SK-N-SH (cell line): ENCODE measurements around the gene C16orf54. TPM values are rescaled to one million over a fixed set of nuclear protein-coding genes. Genes with fewer than 3 reads are reported as not detected.

Experiments
- CTCF ChIA-PET: fragments of 300-600, 350-600 bp; formaldehyde crosslinking; extraction: SDS; loops from one replicate; lab custom pipeline; 2021; lab: Yijun Ruan, JAX
- POLR2A ChIA-PET: fragments of 350-600 bp; sonication (Branson Sonifier 250); formaldehyde crosslinking; extraction: SDS; loops from one replicate; lab custom pipeline; 2020; ENCODE audit warnings: antibody characterized with exemption, inconsistent platforms; lab: Yijun Ruan, JAX
- DNase-seq: peaks from one replicate; pipeline ENCODE4 v3.0.0; 2012
- H2AFZ ChIP-seq: fragments of 200-600 bp; sonication (generic); 2 replicates; pipeline ENCODE4 v1.8.1; 2016; ENCODE audit warnings: antibody characterized with exemption, mild to moderate bottlenecking, low read depth
- H3F3A ChIP-seq: fragments of 200-600 bp; sonication (generic); replicated peaks from 2 replicates; pipeline ENCODE3; 2016; ENCODE audit warnings: antibody characterized with exemption, mild to moderate bottlenecking; ENCODE audit not compliant: insufficient read depth
- H3K27ac ChIP-seq, 2 experiments: fragments of 200-500 bp in 1 of 2; fragments of 200-600 bp in 1 of 2; sonication (Bioruptor generic) in 1 of 2; sonication (generic), shearing (Covaris generic) in 1 of 2; 2 replicates each; pipeline versions ENCODE4 v1.5.1 to v1.6.1; 2014 to 2016; ENCODE audit warnings: low read depth in 2 of 2, inconsistent platforms in 1 of 2, low read length in 1 of 2, mild to moderate bottlenecking in 1 of 2, mixed read lengths in 1 of 2
- H3K27me3 ChIP-seq: fragments of 200-600 bp; sonication (generic), shearing (Covaris generic); 2 replicates; pipeline ENCODE4 v1.6.1; 2016; ENCODE audit warnings: mixed run types; ENCODE audit not compliant: insufficient read depth
- H3K36me3 ChIP-seq, 2 experiments: fragments of 200-500 bp in 1 of 2; fragments of 200-600 bp in 1 of 2; sonication (Bioruptor generic) in 1 of 2; sonication (generic) in 1 of 2; replicated peaks in 1 of 2; 2 replicates each; pipeline versions ENCODE3 to v1.5.1; 2014 to 2016; ENCODE audit warnings: low read length in 1 of 2, mild to moderate bottlenecking in 1 of 2; ENCODE audit not compliant: insufficient read depth in 2 of 2, control insufficient read depth in 1 of 2
- H3K4me1 ChIP-seq, 2 experiments: fragments of 200-500 bp in 1 of 2; fragments of 200-600 bp in 1 of 2; sonication (Bioruptor generic) in 1 of 2; sonication (generic), shearing (Covaris generic) in 1 of 2; 2 replicates each; pipeline versions ENCODE4 v1.5.1 to v1.6.1; 2014 to 2016; ENCODE audit warnings: low read depth in 1 of 2, low read length in 1 of 2, mixed run types in 1 of 2; ENCODE audit not compliant: insufficient read depth in 2 of 2, control insufficient read depth in 1 of 2
- H3K4me2 ChIP-seq: fragments of 200-600 bp; sonication (generic), shearing (Covaris generic); 2 replicates; pipeline ENCODE4 v1.6.1; 2017; ENCODE audit warnings: mixed run types
- H3K4me3 ChIP-seq, 2 experiments: fragments of 200-500 bp in 1 of 2; fragments of 200-600 bp in 1 of 2; sonication (Bioruptor generic) in 1 of 2; sonication (generic), shearing (Covaris generic) in 1 of 2; 2 replicates each; pipeline versions ENCODE4 v1.5.1 to v1.8.1; 2014 to 2016; ENCODE audit warnings: low read depth in 2 of 2, inconsistent platforms in 1 of 2, low read length in 1 of 2, mild to moderate bottlenecking in 1 of 2, mixed read lengths in 1 of 2, moderate library complexity in 1 of 2
- H3K79me2 ChIP-seq: fragments of 200-600 bp; sonication (generic); 2 replicates; pipeline ENCODE4 v1.8.1; 2017; ENCODE audit warnings: mild to moderate bottlenecking; ENCODE audit not compliant: insufficient read depth
- H3K9ac ChIP-seq: fragments of 200-600 bp; sonication (generic); 2 replicates; pipeline ENCODE4 v1.6.1; 2017; ENCODE audit warnings: mixed run types
- H3K9me2 ChIP-seq: fragments of 200-600 bp; sonication (generic); 2 replicates; pipeline ENCODE4 v1.6.1; 2017; ENCODE audit warnings: mixed run types
- H3K9me3 ChIP-seq: fragments of 200-600 bp; sonication (generic); 2 replicates; pipeline ENCODE4 v1.6.1; 2017; ENCODE audit warnings: mixed run types, mild to moderate bottlenecking, moderate library complexity
- H4K20me1 ChIP-seq: fragments of 200-600 bp; sonication (generic); 2 replicates; pipeline ENCODE4 v1.6.1; 2017; ENCODE audit warnings: mild to moderate bottlenecking, mixed run types; ENCODE audit not compliant: insufficient read depth
- EZH2phosphoT487 ChIP-seq: fragments of 200-600 bp; sonication (generic); IDR thresholded peaks from 2 replicates; pipeline ENCODE4 v1.6.1; 2017; ENCODE audit warnings: low read depth, mixed run types, mild to moderate bottlenecking, antibody characterized with exemption, moderate library complexity, borderline replicate concordance
- FOXJ3 ChIP-seq: sonication (generic); formaldehyde crosslinking; IDR thresholded peaks from 2 replicates; pipeline ENCODE4 v1.5.1; 2020; ENCODE audit warnings: mild to moderate bottlenecking, missing genetic modification reagents
- FOXM1 ChIP-seq: IDR thresholded peaks from 2 replicates; pipeline ENCODE4 v1.4.0; 2012; ENCODE audit warnings: low read depth, mild to moderate bottlenecking
- GABPA ChIP-seq: IDR thresholded peaks from 2 replicates; pipeline ENCODE4 v1.4.0; 2012; ENCODE audit warnings: low read depth, mild to moderate bottlenecking
- RAD21 ChIP-seq: IDR thresholded peaks from 2 replicates; pipeline ENCODE4 v1.6.1; 2012; ENCODE audit warnings: mild to moderate bottlenecking, low read length
- RXRA ChIP-seq: IDR thresholded peaks from 2 replicates; pipeline ENCODE4 v1.4.0; 2012; ENCODE audit warnings: low read depth, mild to moderate bottlenecking, borderline replicate concordance
- TCF12 ChIP-seq: IDR thresholded peaks from 2 replicates; pipeline ENCODE4 v1.4.0; 2012
- TEAD4 ChIP-seq: IDR thresholded peaks from 2 replicates; pipeline ENCODE4 v1.4.0; 2012; ENCODE audit warnings: mild to moderate bottlenecking, borderline replicate concordance; ENCODE audit not compliant: insufficient read depth
- YY1 ChIP-seq: IDR thresholded peaks from 2 replicates; pipeline ENCODE4 v1.4.0; 2012; ENCODE audit warnings: low read depth, mild to moderate bottlenecking
- WGBS: methylation state at CpG from one replicate; pipeline ENCODE4 v1.1.6; 2017; ENCODE audit warnings: low lambda C conversion rate; 5-methylcytosine and 5-hydroxymethylcytosine counted together
- polyA plus RNA-seq, 3 experiments: library from polyadenylated mRNA; depleted of rRNA; stranded (reverse); fragments of >200 nt; gene quantifications; 2 replicates each; pipeline ENCODE4 v1.2.3, GENCODE V29; 2012
- TF ChIP-seq, protein P1 (sequence below): IDR thresholded peaks from 2 replicates; pipeline ENCODE4 v1.6.1; 2012; ENCODE audit warnings: mild to moderate bottlenecking, low read depth, low read length, moderate library complexity
- TF ChIP-seq, protein P2 (sequence below): fragments of 150-350 bp; IDR thresholded peaks from 2 replicates; pipeline ENCODE4 v1.6.1; 2016; ENCODE audit warnings: mild to moderate bottlenecking, low read depth, low read length
- TF ChIP-seq, protein P3 (sequence below): IDR thresholded peaks from 2 replicates; pipeline ENCODE4 v1.4.0; 2012; ENCODE audit warnings: low read depth, borderline replicate concordance
- TF ChIP-seq, protein P4 (sequence below): IDR thresholded peaks from 2 replicates; pipeline ENCODE4 v1.4.0; 2012; ENCODE audit warnings: low read depth

C16orf54 gene
- polyA plus RNA-seq, 1 of the 3 experiments (the other 2 are of a cell fraction), result not detected

DNA sequence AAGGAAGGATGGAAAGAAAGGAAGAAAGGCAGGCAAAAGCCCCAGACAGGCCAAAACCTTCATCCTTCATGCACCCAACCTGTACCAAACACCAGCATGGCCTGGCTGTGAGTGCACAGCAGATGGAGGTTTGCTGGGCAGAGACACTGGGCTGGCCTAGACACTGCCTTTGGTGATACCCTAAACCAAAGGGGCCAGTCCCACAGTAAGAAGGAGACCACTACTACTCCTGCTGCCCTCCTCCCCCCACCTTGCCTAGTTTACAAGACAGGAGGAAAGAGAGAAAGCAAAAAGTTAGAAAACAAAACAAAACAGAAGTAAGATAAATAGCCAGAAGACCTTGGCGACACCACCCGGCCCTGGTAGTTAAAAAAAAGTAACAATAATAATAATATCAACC is 47.7 kb downstream of the C16orf54 start:
- CTCF ChIA-PET, result interaction anchor here (3.1 to 4.6 kb wide), 2 partner anchors 10 to 30 kb away, joined by 15 to 33 read pairs; no protein-coding TSS in a partner anchor
- H3K27me3 ChIP-seq, result no peaks in the 10 kb centered on the region
- TF ChIP-seq, protein P1, sequence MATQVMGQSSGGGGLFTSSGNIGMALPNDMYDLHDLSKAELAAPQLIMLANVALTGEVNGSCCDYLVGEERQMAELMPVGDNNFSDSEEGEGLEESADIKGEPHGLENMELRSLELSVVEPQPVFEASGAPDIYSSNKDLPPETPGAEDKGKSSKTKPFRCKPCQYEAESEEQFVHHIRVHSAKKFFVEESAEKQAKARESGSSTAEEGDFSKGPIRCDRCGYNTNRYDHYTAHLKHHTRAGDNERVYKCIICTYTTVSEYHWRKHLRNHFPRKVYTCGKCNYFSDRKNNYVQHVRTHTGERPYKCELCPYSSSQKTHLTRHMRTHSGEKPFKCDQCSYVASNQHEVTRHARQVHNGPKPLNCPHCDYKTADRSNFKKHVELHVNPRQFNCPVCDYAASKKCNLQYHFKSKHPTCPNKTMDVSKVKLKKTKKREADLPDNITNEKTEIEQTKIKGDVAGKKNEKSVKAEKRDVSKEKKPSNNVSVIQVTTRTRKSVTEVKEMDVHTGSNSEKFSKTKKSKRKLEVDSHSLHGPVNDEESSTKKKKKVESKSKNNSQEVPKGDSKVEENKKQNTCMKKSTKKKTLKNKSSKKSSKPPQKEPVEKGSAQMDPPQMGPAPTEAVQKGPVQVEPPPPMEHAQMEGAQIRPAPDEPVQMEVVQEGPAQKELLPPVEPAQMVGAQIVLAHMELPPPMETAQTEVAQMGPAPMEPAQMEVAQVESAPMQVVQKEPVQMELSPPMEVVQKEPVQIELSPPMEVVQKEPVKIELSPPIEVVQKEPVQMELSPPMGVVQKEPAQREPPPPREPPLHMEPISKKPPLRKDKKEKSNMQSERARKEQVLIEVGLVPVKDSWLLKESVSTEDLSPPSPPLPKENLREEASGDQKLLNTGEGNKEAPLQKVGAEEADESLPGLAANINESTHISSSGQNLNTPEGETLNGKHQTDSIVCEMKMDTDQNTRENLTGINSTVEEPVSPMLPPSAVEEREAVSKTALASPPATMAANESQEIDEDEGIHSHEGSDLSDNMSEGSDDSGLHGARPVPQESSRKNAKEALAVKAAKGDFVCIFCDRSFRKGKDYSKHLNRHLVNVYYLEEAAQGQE, result no peak
- no peak for TF ChIP-seq EZH2phosphoT487
- TF ChIP-seq FOXM1, result no peak
- TF ChIP-seq RXRA, result no peak
- TF ChIP-seq YY1, result no peak
- TF ChIP-seq RAD21, result no peak
- TF ChIP-seq, protein P2, sequence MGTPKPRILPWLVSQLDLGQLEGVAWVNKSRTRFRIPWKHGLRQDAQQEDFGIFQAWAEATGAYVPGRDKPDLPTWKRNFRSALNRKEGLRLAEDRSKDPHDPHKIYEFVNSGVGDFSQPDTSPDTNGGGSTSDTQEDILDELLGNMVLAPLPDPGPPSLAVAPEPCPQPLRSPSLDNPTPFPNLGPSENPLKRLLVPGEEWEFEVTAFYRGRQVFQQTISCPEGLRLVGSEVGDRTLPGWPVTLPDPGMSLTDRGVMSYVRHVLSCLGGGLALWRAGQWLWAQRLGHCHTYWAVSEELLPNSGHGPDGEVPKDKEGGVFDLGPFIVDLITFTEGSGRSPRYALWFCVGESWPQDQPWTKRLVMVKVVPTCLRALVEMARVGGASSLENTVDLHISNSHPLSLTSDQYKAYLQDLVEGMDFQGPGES, result no peak
- TF ChIP-seq TEAD4, result no peak
- no peak for TF ChIP-seq TCF12
- TF ChIP-seq, protein P3, sequence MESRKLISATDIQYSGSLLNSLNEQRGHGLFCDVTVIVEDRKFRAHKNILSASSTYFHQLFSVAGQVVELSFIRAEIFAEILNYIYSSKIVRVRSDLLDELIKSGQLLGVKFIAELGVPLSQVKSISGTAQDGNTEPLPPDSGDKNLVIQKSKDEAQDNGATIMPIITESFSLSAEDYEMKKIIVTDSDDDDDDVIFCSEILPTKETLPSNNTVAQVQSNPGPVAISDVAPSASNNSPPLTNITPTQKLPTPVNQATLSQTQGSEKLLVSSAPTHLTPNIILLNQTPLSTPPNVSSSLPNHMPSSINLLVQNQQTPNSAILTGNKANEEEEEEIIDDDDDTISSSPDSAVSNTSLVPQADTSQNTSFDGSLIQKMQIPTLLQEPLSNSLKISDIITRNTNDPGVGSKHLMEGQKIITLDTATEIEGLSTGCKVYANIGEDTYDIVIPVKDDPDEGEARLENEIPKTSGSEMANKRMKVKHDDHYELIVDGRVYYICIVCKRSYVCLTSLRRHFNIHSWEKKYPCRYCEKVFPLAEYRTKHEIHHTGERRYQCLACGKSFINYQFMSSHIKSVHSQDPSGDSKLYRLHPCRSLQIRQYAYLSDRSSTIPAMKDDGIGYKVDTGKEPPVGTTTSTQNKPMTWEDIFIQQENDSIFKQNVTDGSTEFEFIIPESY, result no peak
- no peak for TF ChIP-seq FOXJ3 (CRISPR knock-in tag)
- TF ChIP-seq GABPA, result no peak
- TF ChIP-seq, protein P4, sequence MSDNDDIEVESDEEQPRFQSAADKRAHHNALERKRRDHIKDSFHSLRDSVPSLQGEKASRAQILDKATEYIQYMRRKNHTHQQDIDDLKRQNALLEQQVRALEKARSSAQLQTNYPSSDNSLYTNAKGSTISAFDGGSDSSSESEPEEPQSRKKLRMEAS, result no peak
- H3K9me3 ChIP-seq, result no peaks in the 10 kb centered on the region
- H3K9ac ChIP-seq, result no peak overlapping the region
- no peak overlapping the region for H3K27ac ChIP-seq
- H3K4me2 ChIP-seq, result no peak overlapping the region
- H3F3A ChIP-seq, result no peaks in the 10 kb centered on the region
- H3K9me2 ChIP-seq, result no peaks in the 10 kb centered on the region
- H3K4me1 ChIP-seq, result no peaks in the 10 kb centered on the region; a peak in 1 of 4 replicates
- DNase-seq, result no peak
- POLR2A ChIA-PET, result no interaction called here
- H2AFZ ChIP-seq, result no peak overlapping the region
- no peaks in the 10 kb centered on the region for H4K20me1 ChIP-seq
- H3K79me2 ChIP-seq, result no peaks in the 10 kb centered on the region
- 80% methylated on average over 2 of the region's 2 CpGs for WGBS
- no peaks in the 10 kb centered on the region for H3K36me3 ChIP-seq
- no peak overlapping the region for H3K4me3 ChIP-seq
